Anterior cingulate cortex (tissue), 58 donors: ENCODE results near the gene UBE2J2.

Source experiments
- DNase-seq, 58 donors: peaks; one replicate each; lab custom pipeline; 2025; lab: John Stamatoyannopoulos, UW

Gene UBE2J2

DNA sequence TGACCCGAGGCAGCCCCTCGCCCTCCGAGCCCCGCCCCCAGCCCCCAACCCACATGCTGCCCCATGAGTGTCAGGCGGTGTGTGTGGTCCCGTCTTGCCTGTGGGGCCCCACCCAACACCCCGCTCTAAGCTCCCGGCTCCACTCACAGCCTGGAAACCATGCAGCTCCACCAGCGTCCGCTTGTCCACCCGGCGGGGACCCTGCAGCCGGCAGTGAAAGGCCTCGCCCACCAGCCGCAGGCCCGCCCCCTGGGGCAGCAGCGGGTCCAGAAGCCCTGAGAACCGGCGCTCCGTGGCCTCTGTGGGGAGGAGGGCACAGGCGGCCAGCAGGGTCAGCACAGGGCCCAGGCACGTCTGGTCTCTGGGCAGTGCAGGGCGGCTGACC lies 29.9 kb downstream of the UBE2J2 start:
- no peak for DNase-seq

- DNase-seq, result no peak
These were observed 30.4 kb downstream of the UBE2J2 start for GRCh38 chr1:1243266-1243660.

DNA sequence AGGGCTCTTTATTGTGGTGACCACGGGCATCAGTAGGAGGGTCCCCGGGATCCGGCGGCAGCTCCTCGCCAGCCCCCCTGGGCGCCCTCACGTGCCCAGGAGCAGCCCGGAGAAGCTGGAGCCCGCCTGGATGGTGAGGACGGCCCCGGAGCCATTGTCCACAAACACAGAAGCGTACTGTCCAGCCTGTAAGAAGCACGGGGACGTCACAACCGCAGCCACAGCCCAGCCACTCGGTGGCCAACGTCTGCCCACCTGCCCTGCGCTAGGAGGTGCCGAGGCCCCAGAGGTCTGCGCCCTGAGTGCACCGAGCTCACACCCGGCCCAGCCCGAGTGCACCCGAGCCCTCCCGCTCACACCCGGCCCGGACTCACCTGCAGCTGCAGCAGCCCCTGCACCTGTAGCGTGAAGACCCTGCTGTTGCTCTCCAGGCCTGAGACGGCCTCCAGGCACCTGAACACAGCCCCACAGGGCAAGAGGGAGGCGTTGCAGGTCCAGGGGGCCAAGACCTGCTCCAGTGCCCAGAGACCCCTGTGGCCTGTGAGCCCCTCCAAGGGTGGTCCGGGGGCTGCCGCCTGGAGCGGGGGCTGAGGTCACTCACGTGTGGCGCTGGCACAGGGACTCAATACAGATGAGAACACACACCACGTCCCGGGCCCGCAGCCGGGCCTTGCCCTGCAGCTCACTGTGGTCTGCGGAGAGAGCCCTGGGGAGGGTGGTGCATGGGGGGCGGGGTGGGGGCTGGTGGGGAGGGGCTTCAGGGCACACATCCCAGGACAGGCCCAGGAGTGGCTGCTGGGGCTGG lies 31.0 kb downstream of the UBE2J2 start:
- no peak for DNase-seq

GRCh38 chr1:1241588-1242219 lies 31.9 kb downstream of the UBE2J2 start:
- no peak for DNase-seq

DNA sequence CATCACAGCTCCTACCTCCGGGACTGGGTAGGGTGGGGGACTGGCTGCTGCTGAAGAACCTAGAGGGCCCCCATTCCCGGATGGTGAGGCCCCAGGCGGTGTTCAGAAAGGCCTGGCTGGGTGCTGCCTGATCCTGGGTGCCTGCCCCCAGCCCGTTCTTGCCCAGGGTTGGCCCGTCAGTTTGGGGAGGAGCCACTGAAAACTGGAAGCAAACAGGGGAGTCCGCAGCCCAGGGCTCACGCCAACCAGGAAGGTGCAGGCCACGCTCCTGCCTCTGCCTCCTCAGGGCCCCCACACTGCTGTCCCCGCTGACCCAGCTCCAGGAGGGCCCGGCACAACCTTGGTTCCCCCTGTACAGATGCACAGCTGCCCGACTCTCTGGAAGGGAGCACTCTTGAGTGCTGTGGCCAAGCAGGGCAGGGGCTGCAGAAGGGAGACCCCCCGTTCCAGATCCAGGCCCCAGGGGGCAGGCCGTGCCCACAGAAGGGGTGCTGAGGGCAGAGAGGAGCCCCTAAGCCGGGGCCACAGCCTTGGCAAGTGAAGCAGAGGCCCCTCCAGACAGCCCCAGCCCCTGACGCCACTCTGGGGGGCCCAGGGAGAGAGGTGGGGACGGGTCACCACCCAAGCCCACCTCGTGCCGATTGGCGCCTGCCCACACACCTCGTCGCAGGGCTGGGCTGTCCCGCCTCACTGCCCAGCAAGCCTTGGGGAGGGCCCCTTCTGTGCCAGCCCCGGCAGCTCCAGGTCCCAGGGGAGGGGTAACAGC lies 32.6 kb downstream of the UBE2J2 start:
- no peak for DNase-seq

DNA sequence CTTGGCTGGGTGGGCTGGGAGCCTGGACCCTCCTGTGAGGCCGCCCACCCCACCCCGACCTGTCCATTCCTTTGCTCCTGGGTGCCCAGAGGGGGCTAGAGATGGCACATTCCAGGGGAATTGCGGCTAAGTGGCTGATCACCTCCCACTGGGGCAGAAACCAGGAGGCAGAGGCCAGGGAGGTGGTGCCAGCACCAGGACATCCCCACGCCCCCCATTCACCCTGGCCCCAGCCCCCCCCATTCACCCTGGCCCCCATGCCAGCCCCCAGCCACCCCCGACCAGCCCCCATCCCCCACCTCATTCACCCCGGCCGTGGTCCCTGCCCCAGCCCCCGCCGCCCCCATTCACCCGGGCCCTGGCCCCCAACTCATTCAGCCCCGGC lies 33.3 kb downstream of the UBE2J2 start:
- no peak for DNase-seq

- DNase-seq, result peak in 1 of 58 donors; percentile 34
These were observed 33.9 kb downstream of the UBE2J2 start for GRCh38 chr1:1239614-1240347.

- no peak for DNase-seq
These were observed 34.4 kb downstream of the UBE2J2 start for GRCh38 chr1:1239227-1239613.

DNA sequence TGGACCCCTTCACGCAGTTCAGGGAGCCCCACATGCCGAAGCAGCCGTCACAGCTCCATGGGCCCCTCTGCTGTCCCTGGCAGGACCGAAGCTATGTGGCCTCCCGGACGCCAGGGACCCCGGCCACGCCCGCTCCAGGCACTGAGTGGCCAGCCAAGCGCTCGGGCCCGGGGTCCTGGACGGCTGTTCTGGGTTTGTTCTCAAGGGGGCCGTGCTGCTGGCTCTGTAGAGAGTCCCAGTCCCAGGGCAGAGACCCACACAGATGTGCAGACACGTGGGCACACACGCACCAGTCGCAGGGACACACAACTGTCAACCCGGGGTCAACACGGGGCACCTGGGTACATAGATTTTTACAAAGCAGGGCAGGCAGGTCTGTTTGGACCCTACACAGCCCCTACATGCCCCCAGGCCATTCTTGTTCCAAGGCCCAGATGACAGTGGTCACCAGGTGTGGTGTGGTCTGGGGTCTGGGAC lies 34.9 kb downstream of the UBE2J2 start:
- no peak for DNase-seq

DNA sequence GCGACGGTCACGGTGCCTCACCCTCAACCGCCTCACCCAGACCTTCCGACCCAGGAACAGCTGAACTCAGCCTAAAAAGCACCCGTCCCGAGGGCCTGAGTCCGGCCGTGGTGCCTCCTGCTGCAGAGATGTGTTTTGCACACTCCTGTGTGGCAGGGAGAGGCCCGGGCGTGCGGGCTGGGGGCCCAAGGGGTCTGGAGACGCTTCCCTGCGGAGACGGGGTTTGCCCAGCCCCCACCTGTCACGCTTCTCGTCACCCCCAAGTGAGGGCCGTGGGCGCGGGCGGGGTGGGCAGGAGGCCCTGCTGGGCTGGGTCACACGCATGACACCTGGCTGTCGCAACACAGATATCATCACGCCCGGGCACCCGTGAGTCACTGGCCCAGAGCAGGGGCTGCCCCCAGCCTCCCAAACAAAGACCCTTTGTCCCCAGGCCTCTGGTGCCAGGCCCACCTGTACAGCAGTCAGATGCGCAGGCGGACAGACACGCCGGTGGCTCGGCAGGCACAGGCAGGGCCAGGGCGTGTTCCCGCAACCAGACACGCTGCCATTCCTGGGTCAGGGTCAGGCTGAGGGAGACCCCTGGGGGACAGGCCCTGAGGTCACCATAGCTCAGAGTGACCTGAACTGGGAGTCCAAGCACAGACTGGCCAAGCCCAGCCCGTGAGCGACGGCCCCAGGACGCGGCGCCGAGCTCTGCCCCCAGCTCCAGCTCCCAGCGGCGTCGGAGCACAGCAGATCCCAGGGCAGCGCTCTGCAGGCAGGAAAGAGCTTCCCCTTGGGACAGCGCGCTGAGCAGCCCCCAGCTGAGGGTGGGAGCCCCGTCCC lies 35.6 kb downstream of the UBE2J2 start:
- peak in 1 of 58 donors; percentile 35 for DNase-seq

GRCh38 chr1:1236945-1237873 lies 36.4 kb downstream of the UBE2J2 start:
- peak in 1 of 58 donors; percentile 3 for DNase-seq

DNA sequence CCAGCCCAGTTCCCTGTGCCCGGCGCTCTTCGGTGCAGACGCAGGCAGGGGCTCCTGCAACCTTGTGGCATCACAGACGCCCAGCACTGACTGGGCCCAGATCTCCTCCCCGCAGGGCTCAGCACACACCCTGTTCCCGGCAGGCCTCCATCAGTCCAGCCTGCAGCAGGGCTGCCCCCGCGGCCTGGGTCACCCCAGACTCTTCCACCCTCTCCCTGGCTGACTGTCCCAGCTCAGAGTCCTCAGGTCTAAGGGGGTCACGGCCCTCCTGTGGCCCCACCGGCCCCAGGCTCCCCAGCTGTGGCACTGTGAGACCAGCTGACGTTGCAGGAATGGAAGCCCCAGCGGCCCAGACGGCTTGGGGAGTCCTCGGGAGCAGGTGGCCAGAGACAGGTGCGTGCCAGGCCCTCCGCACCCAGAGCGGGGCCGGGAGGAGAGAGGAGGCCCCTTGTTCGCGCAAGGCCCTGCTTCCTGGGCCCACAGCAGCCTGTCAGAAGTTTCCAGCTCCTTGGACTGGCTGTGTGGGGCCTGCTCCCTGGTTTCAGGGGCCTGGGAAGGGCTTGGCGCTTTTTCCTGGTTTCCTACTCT lies 37.4 kb downstream of the UBE2J2 start:
- no peak for DNase-seq

- no peak for DNase-seq
These were observed 38.5 kb downstream of the UBE2J2 start for GRCh38 chr1:1235016-1235744.

GRCh38 chr1:1234180-1234808 lies 39.4 kb downstream of the UBE2J2 start:
- DNase-seq, result no peak

DNA sequence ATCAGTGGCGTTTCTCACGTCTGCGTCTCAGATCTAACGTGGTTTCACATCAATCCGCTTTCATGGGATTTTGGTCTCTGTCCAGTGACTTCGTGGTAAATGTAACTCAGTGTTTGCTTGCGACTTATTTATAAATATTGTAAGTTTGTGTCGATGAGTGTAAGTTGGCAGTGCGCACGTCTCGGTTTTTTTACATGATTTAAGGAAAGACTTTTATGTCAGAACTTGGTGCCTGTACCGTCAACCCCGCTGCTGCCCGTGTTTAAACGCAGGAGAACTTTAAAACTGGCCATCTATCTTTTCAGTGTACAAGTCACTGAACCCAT lies 40.1 kb downstream of the UBE2J2 start:
- no peak for DNase-seq

DNA sequence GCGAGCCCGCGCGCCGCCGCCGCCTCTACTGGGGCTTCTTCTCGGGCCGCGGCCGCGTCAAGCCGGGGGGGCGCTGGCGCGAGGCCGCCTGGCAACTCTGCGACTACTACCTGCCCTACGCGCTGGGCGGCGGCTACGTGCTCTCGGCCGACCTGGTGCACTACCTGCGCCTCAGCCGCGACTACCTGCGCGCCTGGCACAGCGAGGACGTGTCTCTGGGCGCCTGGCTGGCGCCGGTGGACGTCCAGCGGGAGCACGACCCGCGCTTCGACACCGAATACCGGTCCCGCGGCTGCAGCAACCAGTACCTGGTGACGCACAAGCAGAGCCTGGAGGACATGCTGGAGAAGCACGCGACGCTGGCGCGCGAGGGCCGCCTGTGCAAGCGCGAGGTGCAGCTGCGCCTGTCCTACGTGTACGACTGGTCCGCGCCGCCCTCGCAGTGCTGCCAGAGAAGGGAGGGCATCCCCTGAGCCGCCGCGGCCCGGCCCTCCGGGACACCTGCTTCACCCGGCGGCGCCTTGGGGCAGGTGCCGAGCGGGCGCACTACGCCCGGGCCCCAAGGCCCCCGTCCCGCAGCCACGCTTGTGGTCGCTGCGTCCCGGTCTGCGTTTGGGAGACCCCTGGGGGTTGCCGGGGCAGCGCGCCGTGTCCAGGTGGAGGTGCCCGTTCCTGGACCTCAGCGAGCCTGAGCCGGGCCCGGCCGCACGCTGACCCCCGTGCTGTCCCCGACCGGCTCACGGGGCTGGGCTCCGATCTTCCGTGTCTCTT lies 40.7 kb downstream of the UBE2J2 start:
- peak in 1 of 58 donors; percentile 20 for DNase-seq
